HEK293 (cell line): ENCODE measurements around the gene CENPP.

ENCODE experiments used
- CTCF ChIP-seq: fragments of 450-650 bp; formaldehyde crosslinking; IDR thresholded peaks from 2 replicates; pipeline ENCODE4 v1.5.1; 2016; ENCODE audit warnings: missing biosample characterization, missing genetic modification characterization
- GLI2 ChIP-seq: fragments of 450-650 bp; formaldehyde crosslinking; IDR thresholded peaks from 2 replicates; pipeline ENCODE4; 2017; ENCODE audit warnings: missing biosample characterization, missing genetic modification characterization, low read depth, borderline replicate concordance
- IKZF3 ChIP-seq: fragments of 450-650 bp; IDR thresholded peaks from 2 replicates; pipeline ENCODE4 v1.5.0; 2018; ENCODE audit warnings: missing biosample characterization, mild to moderate bottlenecking, missing genetic modification characterization, moderate library complexity
- REPIN1 ChIP-seq: fragments of 450-650 bp; formaldehyde crosslinking; IDR thresholded peaks from 2 replicates; pipeline ENCODE4 v1.5.1; 2017; ENCODE audit warnings: missing biosample characterization, missing genetic modification characterization, low read depth
- TCF7L2 ChIP-seq: IDR thresholded peaks from 2 replicates; pipeline ENCODE4 v1.6.1; 2011; ENCODE audit warnings: low read depth, mild to moderate bottlenecking, inconsistent platforms, low read length, moderate library complexity, borderline replicate concordance
- ZFP3 ChIP-seq: fragments of 450-650 bp; formaldehyde crosslinking; IDR thresholded peaks from 2 replicates; pipeline ENCODE4 v1.5.1; 2016; ENCODE audit warnings: low read depth, missing biosample characterization, missing genetic modification characterization
- ZNF23 ChIP-seq: fragments of 450-650 bp; formaldehyde crosslinking; IDR thresholded peaks from 2 replicates; pipeline ENCODE4 v1.5.1; 2016; ENCODE audit warnings: missing biosample characterization, missing genetic modification characterization, borderline replicate concordance
- ZNF302 ChIP-seq: fragments of 450-650 bp; formaldehyde crosslinking; IDR thresholded peaks from 2 replicates; pipeline ENCODE4 v1.5.1; 2016; ENCODE audit warnings: missing biosample characterization, missing genetic modification characterization, low read depth
- ZNF335 ChIP-seq: fragments of 450-650 bp; formaldehyde crosslinking; conservative IDR thresholded peaks from 2 replicates; pipeline ENCODE4 v1.5.1; 2016; ENCODE audit warnings: missing biosample characterization, missing genetic modification characterization
- ZNF777 ChIP-seq: fragments of 450-650 bp; formaldehyde crosslinking; IDR thresholded peaks from 2 replicates; pipeline ENCODE4 v1.5.1; 2017; ENCODE audit warnings: missing biosample characterization, missing genetic modification characterization, borderline replicate concordance
- ZSCAN30 ChIP-seq: fragments of 450-650 bp; IDR thresholded peaks from 2 replicates; pipeline ENCODE4 v1.5.1; 2018; ENCODE audit warnings: missing biosample characterization, mild to moderate bottlenecking, missing genetic modification characterization, moderate library complexity
- TF ChIP-seq, protein P1 (sequence below): fragments of 450-650 bp; formaldehyde crosslinking; IDR thresholded peaks from 2 replicates; pipeline ENCODE4 v1.5.1; 2016; ENCODE audit warnings: missing biosample characterization, missing genetic modification characterization

GRCh38 chr9:92279302-92279701 lies 46.5 kb upstream of the CENPP start:
- no peak for TF ChIP-seq REPIN1
- no peak for TF ChIP-seq TCF7L2
- TF ChIP-seq, protein P1, sequence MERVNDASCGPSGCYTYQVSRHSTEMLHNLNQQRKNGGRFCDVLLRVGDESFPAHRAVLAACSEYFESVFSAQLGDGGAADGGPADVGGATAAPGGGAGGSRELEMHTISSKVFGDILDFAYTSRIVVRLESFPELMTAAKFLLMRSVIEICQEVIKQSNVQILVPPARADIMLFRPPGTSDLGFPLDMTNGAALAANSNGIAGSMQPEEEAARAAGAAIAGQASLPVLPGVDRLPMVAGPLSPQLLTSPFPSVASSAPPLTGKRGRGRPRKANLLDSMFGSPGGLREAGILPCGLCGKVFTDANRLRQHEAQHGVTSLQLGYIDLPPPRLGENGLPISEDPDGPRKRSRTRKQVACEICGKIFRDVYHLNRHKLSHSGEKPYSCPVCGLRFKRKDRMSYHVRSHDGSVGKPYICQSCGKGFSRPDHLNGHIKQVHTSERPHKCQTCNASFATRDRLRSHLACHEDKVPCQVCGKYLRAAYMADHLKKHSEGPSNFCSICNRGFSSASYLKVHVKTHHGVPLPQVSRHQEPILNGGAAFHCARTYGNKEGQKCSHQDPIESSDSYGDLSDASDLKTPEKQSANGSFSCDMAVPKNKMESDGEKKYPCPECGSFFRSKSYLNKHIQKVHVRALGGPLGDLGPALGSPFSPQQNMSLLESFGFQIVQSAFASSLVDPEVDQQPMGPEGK (tag by site-specific recombination) = no peak
- TF ChIP-seq ZNF777 = no peak
- no peak for TF ChIP-seq CTCF
- TF ChIP-seq ZFP3 (tag by site-specific recombination) = no peak
- TF ChIP-seq ZSCAN30 (tag by site-specific recombination) = no peak
- TF ChIP-seq ZNF335 (tag by site-specific recombination) = no peak
- TF ChIP-seq ZNF302 = no peak
- TF ChIP-seq ZNF23 (tag by site-specific recombination) = no peak
- no peak for TF ChIP-seq GLI2 (tag by site-specific recombination)
- no peak for TF ChIP-seq IKZF3 (tag by site-specific recombination)
